CD4-positive, alpha-beta T cell (primary cell): ENCODE measurements around the gene IPO9. TPM values are rescaled to one million over a fixed set of nuclear protein-coding genes. Genes with fewer than 3 reads are reported as not detected.

Source experiments
- ATAC-seq: fragments of 200-7000 bp; cut with Tn5 transposase; one replicate; pipeline ENCODE4 v1.10.0; 2022; ENCODE audit warnings: mild to moderate bottlenecking; ENCODE audit not compliant: poor library complexity
- CTCF ChIA-PET: fragments of 350-600 bp; sonication (Branson Sonifier 250); formaldehyde crosslinking; loops from one replicate; lab custom pipeline; 2021; ENCODE audit warnings: antibody characterized with exemption, inconsistent platforms; lab: Charles Lee
- POLR2A ChIA-PET: fragments of 350-600 bp; sonication (Branson Sonifier 250); formaldehyde crosslinking; loops from one replicate; lab custom pipeline; 2021; ENCODE audit warnings: antibody characterized with exemption, inconsistent platforms; lab: Charles Lee
- DNase-seq, 14 experiments: peaks; one replicate each; pipeline ENCODE4 v3.0.0-alpha.2; 2013 to 2020; ENCODE audit warnings: mixed read lengths in 2 of 14
- H3K27ac ChIP-seq, 2 donors: one replicate each; pipeline versions ENCODE4 v1.5.1 to v1.7.0; 2013; ENCODE audit warnings: low read length in 2 of 2, low read depth in 1 of 2, mild to moderate bottlenecking in 1 of 2
- H3K27me3 ChIP-seq, 2 experiments: 1 replicate in 1 of 2; 2 replicates in 1 of 2; pipeline versions ENCODE4 v1.6.1 to v1.7.0; 2013; ENCODE audit warnings: low read length in 2 of 2, control low read depth in 1 of 2, mild to moderate bottlenecking in 1 of 2, moderate library complexity in 1 of 2; ENCODE audit not compliant: insufficient read depth in 2 of 2, control insufficient read depth in 1 of 2
- H3K36me3 ChIP-seq: one replicate; pipeline ENCODE4 v1.6.1; 2013; ENCODE audit warnings: low read length, control low read depth; ENCODE audit not compliant: insufficient read depth
- H3K4me1 ChIP-seq: one replicate; pipeline ENCODE4 v1.6.1; 2013; ENCODE audit warnings: low read length, control low read depth; ENCODE audit not compliant: insufficient read depth
- H3K4me3 ChIP-seq: one replicate; pipeline ENCODE4 v1.5.1; 2013; ENCODE audit warnings: mild to moderate bottlenecking, low read length, moderate library complexity
- H3K9me3 ChIP-seq, 2 experiments: 1 replicate in 1 of 2; 2 replicates in 1 of 2; pipeline versions ENCODE4 v1.6.1 to v1.7.0; 2013; ENCODE audit warnings: low read length in 2 of 2, mild to moderate bottlenecking in 2 of 2, control low read depth in 1 of 2, moderate library complexity in 1 of 2; ENCODE audit not compliant: control insufficient read depth in 1 of 2, insufficient read depth in 1 of 2
- H3K27ac Mint-ChIP-seq: one replicate; pipeline ENCODE4 v1.8.0; 2020; ENCODE audit warnings: mixed read lengths
- H3K27me3 Mint-ChIP-seq: one replicate; pipeline ENCODE4 v1.8.0; 2021; ENCODE audit warnings: mixed read lengths
- H3K36me3 Mint-ChIP-seq: one replicate; pipeline ENCODE4 v1.8.0; 2021; ENCODE audit warnings: low read depth, mixed read lengths
- H3K4me1 Mint-ChIP-seq: one replicate; pipeline ENCODE4 v1.8.0; 2021; ENCODE audit warnings: low read depth, mixed read lengths
- H3K4me3 Mint-ChIP-seq: one replicate; pipeline ENCODE4 v1.8.0; 2020; ENCODE audit warnings: mild to moderate bottlenecking, mixed read lengths
- H3K9me3 Mint-ChIP-seq: one replicate; pipeline ENCODE4 v1.8.0; 2020; ENCODE audit warnings: mixed read lengths
- intact Hi-C, 2 experiments: fragments of 100-400 bp; cut with DNase I in 1 of 2; cut with micrococcal nuclease in 1 of 2; formaldehyde crosslinking; loops; one replicate each; pipeline versions ENCODE4 v1.15.1 to v1.9.0; 2023 to 2025; cut with DNase I, micrococcal nuclease
- total RNA-seq, 174 experiments: library from RNA in 2 of 174; stranded (reverse) in 2 of 174; gene quantifications; one replicate each; pipeline ENCODE4 v1.2.3 and lab custom pipeline; 2021 to 2026
- TF ChIP-seq, protein P1 (sequence below): fragments of 200-600 bp; IDR thresholded peaks from one replicate; pipeline ENCODE4 v1.8.0; 2022; ENCODE audit warnings: antibody characterized with exemption, mild to moderate bottlenecking

IPO9 gene
- total RNA-seq, 2 experiments from 2014 or later, result 17.1 to 20.1 TPM

DNA sequence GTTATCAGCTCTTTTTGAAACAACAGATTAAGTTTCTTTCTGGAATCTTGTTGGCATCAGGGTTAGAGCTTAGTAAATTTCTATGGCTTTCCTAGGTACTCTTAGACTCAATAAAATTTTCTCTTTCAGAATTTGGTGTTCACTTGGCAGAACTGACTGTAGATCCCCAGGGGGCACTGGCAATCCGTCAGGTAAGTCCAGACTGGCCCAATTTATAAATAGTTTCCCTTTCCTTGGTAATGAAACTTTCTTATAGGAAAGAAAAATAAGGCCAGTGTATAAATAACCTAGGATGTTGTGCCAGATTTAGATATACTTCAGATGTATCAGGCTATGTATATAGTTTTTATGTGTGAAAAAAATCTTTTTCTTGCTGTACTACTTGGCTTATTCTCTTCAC, 18.2 kb downstream of the IPO9 start:
- CTCF ChIA-PET, result interaction anchor here (3.2 kb wide), 1 partner anchor 18 kb away, joined by 8 read pairs; the partner anchor contains the start of gene IPO9
- TF ChIP-seq, protein P1, sequence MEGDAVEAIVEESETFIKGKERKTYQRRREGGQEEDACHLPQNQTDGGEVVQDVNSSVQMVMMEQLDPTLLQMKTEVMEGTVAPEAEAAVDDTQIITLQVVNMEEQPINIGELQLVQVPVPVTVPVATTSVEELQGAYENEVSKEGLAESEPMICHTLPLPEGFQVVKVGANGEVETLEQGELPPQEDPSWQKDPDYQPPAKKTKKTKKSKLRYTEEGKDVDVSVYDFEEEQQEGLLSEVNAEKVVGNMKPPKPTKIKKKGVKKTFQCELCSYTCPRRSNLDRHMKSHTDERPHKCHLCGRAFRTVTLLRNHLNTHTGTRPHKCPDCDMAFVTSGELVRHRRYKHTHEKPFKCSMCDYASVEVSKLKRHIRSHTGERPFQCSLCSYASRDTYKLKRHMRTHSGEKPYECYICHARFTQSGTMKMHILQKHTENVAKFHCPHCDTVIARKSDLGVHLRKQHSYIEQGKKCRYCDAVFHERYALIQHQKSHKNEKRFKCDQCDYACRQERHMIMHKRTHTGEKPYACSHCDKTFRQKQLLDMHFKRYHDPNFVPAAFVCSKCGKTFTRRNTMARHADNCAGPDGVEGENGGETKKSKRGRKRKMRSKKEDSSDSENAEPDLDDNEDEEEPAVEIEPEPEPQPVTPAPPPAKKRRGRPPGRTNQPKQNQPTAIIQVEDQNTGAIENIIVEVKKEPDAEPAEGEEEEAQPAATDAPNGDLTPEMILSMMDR, result no peak
- Histone ChIP-seq H3K36me3 (peaks cover 46% of the 10 kb centered on the region), H3K27ac (no peak overlapping the region), H3K4me1 (no peaks in the 10 kb centered on the region), H3K9me3 (no peaks in the 10 kb centered on the region), H3K4me3 (no peak overlapping the region), H3K27me3 (no peaks in the 10 kb centered on the region)
- Mint-ChIP-seq H3K4me1 (peaks cover 29% of the 10 kb centered on the region), H3K27me3 (no peaks in the 10 kb centered on the region), H3K27ac (no peak overlapping the region), H3K9me3 (no peaks in the 10 kb centered on the region), H3K4me3 (no peak overlapping the region), H3K36me3 (peaks cover 55% of the 10 kb centered on the region)
- ATAC-seq (no peak), DNase-seq (no peak)
- intact Hi-C loops, result no loop called here
- POLR2A ChIA-PET, result no interaction called here

DNA sequence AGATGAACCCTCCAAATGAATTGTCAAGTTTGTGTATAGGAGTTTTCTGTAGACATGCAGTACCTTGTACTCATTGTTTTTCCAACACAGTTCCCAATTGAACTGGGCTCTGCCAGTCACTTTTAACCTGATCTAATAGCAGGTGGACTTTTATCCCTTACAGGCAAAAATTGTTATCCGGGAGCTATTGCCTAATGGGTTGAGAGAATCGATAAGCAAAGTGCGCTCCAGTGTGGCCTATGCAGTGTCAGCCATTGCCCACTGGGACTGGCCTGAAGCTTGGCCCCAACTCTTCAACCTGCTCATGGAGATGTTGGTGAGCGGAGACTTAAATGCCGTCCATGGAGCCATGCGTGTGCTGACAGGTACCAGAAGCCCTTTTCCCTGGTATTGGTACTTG, 19.3 kb downstream of the IPO9 start:
- Histone ChIP-seq H3K9me3 (no peaks in the 10 kb centered on the region), H3K27ac (no peak overlapping the region), H3K27me3 (no peaks in the 10 kb centered on the region), H3K36me3 (peaks cover 57% of the 10 kb centered on the region), H3K4me3 (no peak overlapping the region), H3K4me1 (no peaks in the 10 kb centered on the region)
- Mint-ChIP-seq H3K27me3 (no peaks in the 10 kb centered on the region), H3K9me3 (no peaks in the 10 kb centered on the region), H3K27ac (no peak overlapping the region), H3K4me1 (peaks cover 22% of the 10 kb centered on the region), H3K4me3 (no peak overlapping the region), H3K36me3 (peaks cover 61% of the 10 kb centered on the region)
- intact Hi-C loops, result no loop called here
- ATAC-seq, result no peak
- TF ChIP-seq, protein P1, result no peak
- ChIA-PET POLR2A (interaction anchor here (1.0 kb wide), 1 partner anchor 19 kb away, joined by 3 read pairs; no protein-coding TSS in a partner anchor), CTCF (interaction anchor here (3.2 kb wide), 1 partner anchor 19 kb away, joined by 8 read pairs; the partner anchor contains the start of gene IPO9)
- DNase-seq, result no peak

DNA sequence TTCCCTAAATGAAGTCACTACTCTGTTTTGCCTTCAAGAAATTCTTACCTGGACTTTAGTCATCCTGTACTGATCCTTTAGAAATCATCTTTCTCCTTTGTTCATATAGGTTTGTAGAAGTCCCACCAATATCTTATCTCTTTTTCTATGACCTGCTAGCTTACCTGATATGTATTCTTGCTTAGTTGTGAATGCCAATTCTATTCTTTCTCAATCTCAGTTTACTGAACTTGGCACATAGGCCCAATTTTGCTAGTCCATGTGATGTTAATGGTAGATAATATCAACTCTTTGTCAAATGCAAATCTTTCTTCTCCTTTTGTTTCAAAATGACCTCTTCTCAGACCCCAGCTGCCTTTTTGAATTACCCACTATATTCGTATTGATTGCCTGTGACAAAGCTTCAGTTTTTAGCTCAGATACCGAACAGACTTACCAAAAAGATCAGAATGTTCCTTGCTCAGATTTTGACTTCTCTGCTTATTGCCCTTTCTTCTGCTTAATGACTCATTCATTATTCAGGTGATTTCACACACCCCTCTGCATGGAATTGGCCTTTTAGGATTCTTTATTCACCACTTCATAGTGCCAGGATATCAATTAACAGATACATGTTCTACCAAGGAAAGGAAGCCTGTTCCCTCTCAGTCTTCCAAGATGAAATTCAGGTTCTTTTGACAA, 20.6 kb downstream of the IPO9 start:
- DNase-seq (no peak), ATAC-seq (no peak)
- Histone ChIP-seq H3K4me1 (no peaks in the 10 kb centered on the region), H3K27ac (no peak overlapping the region), H3K27me3 (no peaks in the 10 kb centered on the region), H3K4me3 (no peak overlapping the region), H3K36me3 (peaks cover 70% of the 10 kb centered on the region), H3K9me3 (no peaks in the 10 kb centered on the region)
- CTCF ChIA-PET, result interaction anchor here (3.2 kb wide), 1 partner anchor 20 kb away, joined by 8 read pairs; the partner anchor contains the start of gene IPO9
- H3K27me3 Mint-ChIP-seq, result no peaks in the 10 kb centered on the region
- POLR2A ChIA-PET, result no interaction called here
- intact Hi-C loops, result no loop called here
- peaks cover 70% of the 10 kb centered on the region for H3K36me3 Mint-ChIP-seq
- H3K4me3 Mint-ChIP-seq, result no peak overlapping the region
- TF ChIP-seq, protein P1, result no peak
- H3K4me1 Mint-ChIP-seq, result peaks cover 15% of the 10 kb centered on the region
- H3K27ac Mint-ChIP-seq, result no peak overlapping the region
- no peaks in the 10 kb centered on the region for H3K9me3 Mint-ChIP-seq
